Parathyroid adenoma (tissue), 2 donors: ENCODE results near the gene DHCR7.

Experiments
- H2AFZ ChIP-seq: fragments of 300-600 bp; sonication (generic); one replicate; pipeline ENCODE4 v1.7.0; 2017; ENCODE audit warnings: antibody characterized with exemption, mild to moderate bottlenecking
- H3K27ac ChIP-seq: fragments of 300-600 bp; sonication (generic); one replicate; pipeline ENCODE4 v1.7.0; 2017
- H3K27me3 ChIP-seq: fragments of 300-600 bp; sonication (generic); one replicate; pipeline ENCODE4 v1.7.0; 2017; ENCODE audit warnings: low read length; ENCODE audit not compliant: control insufficient read depth, insufficient read depth
- H3K36me3 ChIP-seq: fragments of 300-600 bp; sonication (generic); one replicate; pipeline ENCODE4 v1.7.0; 2017; ENCODE audit warnings: low read length; ENCODE audit not compliant: control insufficient read depth, insufficient read depth
- H3K4me1 ChIP-seq: fragments of 300-600 bp; sonication (generic); one replicate; pipeline ENCODE4 v1.7.0; 2017; ENCODE audit warnings: control low read depth
- H3K4me2 ChIP-seq: fragments of 300-600 bp; sonication (generic); one replicate; pipeline ENCODE4 v1.7.0; 2017; ENCODE audit warnings: low read length
- H3K4me3 ChIP-seq: fragments of 300-600 bp; sonication (generic); one replicate; pipeline ENCODE4 v1.7.0; 2017; ENCODE audit warnings: low read depth, low read length
- H3K79me2 ChIP-seq: fragments of 300-600 bp; sonication (generic); one replicate; pipeline ENCODE4 v1.7.0; 2017; ENCODE audit warnings: control low read depth
- H3K9ac ChIP-seq: fragments of 300-600 bp; sonication (generic); one replicate; pipeline ENCODE4 v1.7.0; 2017; ENCODE audit warnings: mild to moderate bottlenecking
- H3K9me3 ChIP-seq: fragments of 300-600 bp; sonication (generic); one replicate; pipeline ENCODE4 v1.7.0; 2017; ENCODE audit warnings: low read length; ENCODE audit not compliant: control insufficient read depth
- CTCF ChIP-seq: fragments of 300-600 bp; sonication (generic); IDR thresholded peaks from one replicate; pipeline ENCODE4 v1.7.0; 2017; ENCODE audit warnings: antibody characterized with exemption, mild to moderate bottlenecking
- donor health status: primary hyperparathyroidism.

DHCR7 gene

GRCh38 chr11:71391796-71392195, 56.4 kb downstream of the DHCR7 start:
- no peak for TF ChIP-seq CTCF
- no peaks in the 10 kb centered on the region for H3K27me3 ChIP-seq

GRCh38 chr11:71391352-71391751, 56.8 kb downstream of the DHCR7 start:
- H3K4me2 ChIP-seq, result no peak overlapping the region

More at GRCh38 chr11:71391796-71392195, 56.4 kb downstream of the DHCR7 start:
- no peak overlapping the region for H3K9ac ChIP-seq
- no peaks in the 10 kb centered on the region for H3K4me1 ChIP-seq
- H3K36me3 ChIP-seq, result no peaks in the 10 kb centered on the region
- no peak overlapping the region for H3K4me3 ChIP-seq
- no peak overlapping the region for H3K27ac ChIP-seq
- H3K9me3 ChIP-seq, result no peaks in the 10 kb centered on the region
- H3K79me2 ChIP-seq, result no peaks in the 10 kb centered on the region
- H2AFZ ChIP-seq, result no peak overlapping the region
- H3K4me2 ChIP-seq, result no peak overlapping the region

GRCh38 chr11:71388637-71389235, 59.5 kb downstream of the DHCR7 start:
- no peaks in the 10 kb centered on the region for H3K4me1 ChIP-seq
- no peak overlapping the region for H3K4me2 ChIP-seq
- H3K9me3 ChIP-seq, result no peaks in the 10 kb centered on the region
- no peak overlapping the region for H3K27ac ChIP-seq
- H3K27me3 ChIP-seq, result no peaks in the 10 kb centered on the region
- H3K36me3 ChIP-seq, result no peaks in the 10 kb centered on the region
- no peak overlapping the region for H2AFZ ChIP-seq
- no peak for TF ChIP-seq CTCF
- H3K79me2 ChIP-seq, result no peaks in the 10 kb centered on the region
- no peak overlapping the region for H3K9ac ChIP-seq
- no peak overlapping the region for H3K4me3 ChIP-seq

More at GRCh38 chr11:71391352-71391751, 56.8 kb downstream of the DHCR7 start:
- Histone ChIP-seq H3K9ac (no peak overlapping the region), H3K4me3 (no peak overlapping the region), H3K4me1 (no peaks in the 10 kb centered on the region), H2AFZ (no peak overlapping the region), H3K9me3 (no peaks in the 10 kb centered on the region), H3K79me2 (no peaks in the 10 kb centered on the region), H3K36me3 (no peaks in the 10 kb centered on the region), H3K27ac (no peak overlapping the region), H3K27me3 (no peaks in the 10 kb centered on the region)
- no peak for TF ChIP-seq CTCF

- Histone ChIP-seq H3K79me2 (no peaks in the 10 kb centered on the region), H3K4me2 (no peak overlapping the region), H3K27ac (no peak overlapping the region)
Measured at GRCh38 chr11:71387784-71388636, 60.2 kb downstream of the DHCR7 start.

More at GRCh38 chr11:71387784-71388636, 60.2 kb downstream of the DHCR7 start:
- TF ChIP-seq CTCF, result no peak
- no peak overlapping the region for H3K9ac ChIP-seq
- no peak overlapping the region for H3K4me3 ChIP-seq
- H3K4me1 ChIP-seq, result no peaks in the 10 kb centered on the region
- no peaks in the 10 kb centered on the region for H3K36me3 ChIP-seq
- H2AFZ ChIP-seq, result no peak overlapping the region
- H3K9me3 ChIP-seq, result no peaks in the 10 kb centered on the region
- no peaks in the 10 kb centered on the region for H3K27me3 ChIP-seq
